OCI-LY1 (cell line): ENCODE measurements around the gene CPT2.

Source experiments
- EZH2 ChIP-seq: fragments of 200-600 bp; sonication (generic), shearing (Covaris generic); IDR thresholded peaks from 2 replicates; pipeline ENCODE4 v1.8.0; 2017; ENCODE audit warnings: borderline replicate concordance, mixed run types, mild to moderate bottlenecking, antibody characterized with exemption, low read length, moderate library complexity, mixed read lengths
- TF ChIP-seq, protein P1 (sequence below): fragments of 200-600 bp; sonication (generic), shearing (Covaris generic); IDR thresholded peaks from 2 replicates; pipeline ENCODE4 v1.5.1; 2017; ENCODE audit warnings: mild to moderate bottlenecking, antibody characterized with exemption, low read length, moderate library complexity, mixed read lengths

DNA sequence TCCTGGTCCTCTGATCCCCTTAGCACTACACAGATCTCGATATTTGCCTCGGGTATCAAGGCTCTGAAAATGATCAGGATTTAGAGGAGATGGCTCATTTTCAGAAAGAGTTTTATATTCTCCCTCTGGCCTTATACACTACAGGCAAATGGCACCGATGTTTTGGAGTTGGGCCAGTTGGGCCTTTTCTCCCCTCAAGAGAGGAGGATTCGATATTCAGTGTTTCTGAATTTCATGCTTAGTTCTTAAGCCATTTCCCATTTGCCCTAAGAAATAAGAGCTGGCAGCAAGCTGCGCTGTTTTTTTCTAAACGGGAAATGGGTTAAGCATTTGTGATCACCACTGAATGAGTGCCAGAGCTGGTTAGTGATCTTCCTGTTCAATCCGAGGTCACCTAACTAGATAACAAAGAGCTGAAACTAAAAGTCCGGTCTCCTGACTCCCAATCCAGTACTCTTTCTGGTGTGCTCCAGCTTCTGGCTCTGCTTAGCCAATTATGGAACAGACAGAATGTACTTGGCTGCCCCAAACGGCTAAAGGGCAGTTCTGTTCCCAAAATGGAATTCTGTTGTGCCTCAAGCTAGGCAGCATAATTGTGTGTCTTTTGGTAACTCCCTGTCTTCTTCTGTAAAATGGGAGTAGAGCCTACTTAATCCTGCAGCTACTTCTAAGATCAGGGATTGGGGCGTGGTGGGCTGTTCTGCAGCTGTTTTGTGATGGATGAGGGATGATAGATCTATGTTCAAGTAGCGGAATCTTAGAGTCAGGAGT is 1.2 kb upstream of the CPT2 start:
- TF ChIP-seq, protein P1, sequence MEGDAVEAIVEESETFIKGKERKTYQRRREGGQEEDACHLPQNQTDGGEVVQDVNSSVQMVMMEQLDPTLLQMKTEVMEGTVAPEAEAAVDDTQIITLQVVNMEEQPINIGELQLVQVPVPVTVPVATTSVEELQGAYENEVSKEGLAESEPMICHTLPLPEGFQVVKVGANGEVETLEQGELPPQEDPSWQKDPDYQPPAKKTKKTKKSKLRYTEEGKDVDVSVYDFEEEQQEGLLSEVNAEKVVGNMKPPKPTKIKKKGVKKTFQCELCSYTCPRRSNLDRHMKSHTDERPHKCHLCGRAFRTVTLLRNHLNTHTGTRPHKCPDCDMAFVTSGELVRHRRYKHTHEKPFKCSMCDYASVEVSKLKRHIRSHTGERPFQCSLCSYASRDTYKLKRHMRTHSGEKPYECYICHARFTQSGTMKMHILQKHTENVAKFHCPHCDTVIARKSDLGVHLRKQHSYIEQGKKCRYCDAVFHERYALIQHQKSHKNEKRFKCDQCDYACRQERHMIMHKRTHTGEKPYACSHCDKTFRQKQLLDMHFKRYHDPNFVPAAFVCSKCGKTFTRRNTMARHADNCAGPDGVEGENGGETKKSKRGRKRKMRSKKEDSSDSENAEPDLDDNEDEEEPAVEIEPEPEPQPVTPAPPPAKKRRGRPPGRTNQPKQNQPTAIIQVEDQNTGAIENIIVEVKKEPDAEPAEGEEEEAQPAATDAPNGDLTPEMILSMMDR: no peak
- no peak for TF ChIP-seq EZH2
